Astrocyte (in vitro differentiated cells and primary cell): Measurements from ENCODE around the gene RNPEP.

Experiments used
- CTCF ChIP-seq: IDR thresholded peaks from 2 replicates; pipeline ENCODE4 v1.5.1; 2011; ENCODE audit warnings: low read depth, mild to moderate bottlenecking, inconsistent platforms, low read length, moderate library complexity; ENCODE audit not compliant: insufficient read depth
- EZH2 ChIP-seq: IDR thresholded peaks from 2 replicates; pipeline ENCODE4 v1.6.1; 2012; ENCODE audit warnings: mild to moderate bottlenecking, low read length, inconsistent platforms; ENCODE audit not compliant: insufficient read depth

- TF ChIP-seq CTCF (no peak), EZH2 (no peak)
These were observed 36.6 kb upstream of the RNPEP start for GRCh38 chr1:201945863-201946223.
